Measurements from ENCODE around the gene CITED2.
"Not testable (repeated sequence)": the region's sequence is repeated elsewhere in the genome, so short reads cannot be mapped to it uniquely, and the experiment has no call there.

CITED2 gene

GRCh38 chr6:139371421-139372203 is 2.8 kb downstream of the CITED2 start:
- no peaks in the 10 kb centered on the region for H3K9me3 ChIP-seq (ENCODE audit: control insufficient read depth, low read length)
- H3K4me1 ChIP-seq (ENCODE audit: control insufficient read depth, insufficient read depth, low read length), result peaks cover 35% of the 10 kb centered on the region
- no peaks in the 10 kb centered on the region for H3K27me3 ChIP-seq (replicated peaks; ENCODE audit: control insufficient read depth, insufficient read depth, low read length)
- peak overlapping the region; percentile 98 for H3K9ac ChIP-seq (ENCODE audit: low read length)
- peaks cover 19% of the 10 kb centered on the region for H3K36me3 ChIP-seq (ENCODE audit: control insufficient read depth, insufficient read depth, low read length, severe bottlenecking)
- peak overlapping the region; percentile 91 for H3K4me3 ChIP-seq (ENCODE audit: low read length)
- peak; percentile 36 for DNase-seq (ENCODE audit: low read depth)

- H3K27me3 ChIP-seq (replicated peaks; ENCODE audit: control insufficient read depth, insufficient read depth, low read length), result no peaks in the 10 kb centered on the region
- H3K9ac ChIP-seq (ENCODE audit: low read length), result peak overlapping the region; percentile 98
- peak; percentile 47 for DNase-seq (ENCODE audit: low read depth)
Measured at GRCh38 chr6:139370999-139371345, 3.5 kb downstream of the CITED2 start.

GRCh38 chr6:139370283-139370998 is 4.0 kb downstream of the CITED2 start:
- peak overlapping the region; percentile 91 for H3K4me3 ChIP-seq (ENCODE audit: low read length)
- H3K9me3 ChIP-seq (ENCODE audit: control insufficient read depth, low read length), result no peaks in the 10 kb centered on the region
- H3K9ac ChIP-seq (ENCODE audit: low read length), result peak overlapping the region; percentile 98
- H3K36me3 ChIP-seq (ENCODE audit: control insufficient read depth, insufficient read depth, low read length, severe bottlenecking), result peaks cover 19% of the 10 kb centered on the region
- peak; percentile 76 for DNase-seq (ENCODE audit: low read depth)
- H3K27me3 ChIP-seq (replicated peaks; ENCODE audit: control insufficient read depth, insufficient read depth, low read length), result no peaks in the 10 kb centered on the region
- peaks cover 28% of the 10 kb centered on the region for H3K4me1 ChIP-seq (ENCODE audit: control insufficient read depth, insufficient read depth, low read length)

More at GRCh38 chr6:139370999-139371345, 3.5 kb downstream of the CITED2 start:
- H3K36me3 ChIP-seq (ENCODE audit: control insufficient read depth, insufficient read depth, low read length, severe bottlenecking), result peaks cover 19% of the 10 kb centered on the region
- peaks cover 28% of the 10 kb centered on the region for H3K4me1 ChIP-seq (ENCODE audit: control insufficient read depth, insufficient read depth, low read length)
- no peaks in the 10 kb centered on the region for H3K9me3 ChIP-seq (ENCODE audit: control insufficient read depth, low read length)
- peak overlapping the region; percentile 91 for H3K4me3 ChIP-seq (ENCODE audit: low read length)

GRCh38 chr6:139369568-139370282 is 4.7 kb downstream of the CITED2 start:
- Histone ChIP-seq H3K4me3 (ENCODE audit: low read length) (peak overlapping the region; percentile 91), H3K4me1 (ENCODE audit: control insufficient read depth, insufficient read depth, low read length) (peaks cover 28% of the 10 kb centered on the region), H3K36me3 (ENCODE audit: control insufficient read depth, insufficient read depth, low read length, severe bottlenecking) (peaks cover 19% of the 10 kb centered on the region), H3K9me3 (ENCODE audit: control insufficient read depth, low read length) (no peaks in the 10 kb centered on the region), H3K9ac (ENCODE audit: low read length) (peak overlapping the region; percentile 98), H3K27me3 (replicated peaks; ENCODE audit: control insufficient read depth, insufficient read depth, low read length) (no peaks in the 10 kb centered on the region)
- DNase-seq (ENCODE audit: low read depth), result peak; percentile 87

DNA sequence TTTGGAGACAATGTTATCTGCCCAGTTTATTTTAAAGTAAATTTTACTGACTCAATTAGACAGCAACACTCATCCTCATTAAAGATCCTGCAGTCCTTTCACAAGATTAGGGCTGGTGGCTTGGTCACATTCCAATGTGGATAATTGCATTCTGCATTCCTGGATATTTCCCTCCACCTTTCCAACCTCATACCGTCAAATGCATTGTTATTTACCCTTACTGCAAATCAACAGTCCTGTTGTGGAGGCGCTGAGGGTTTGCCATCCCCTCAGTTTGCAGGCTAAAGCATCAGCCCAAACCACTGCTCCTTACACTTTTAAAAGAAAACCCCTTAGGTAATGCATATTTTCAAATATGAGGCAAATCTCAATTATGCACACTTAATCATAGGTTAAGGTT is 5.4 kb downstream of the CITED2 start:
- H3K27me3 ChIP-seq (replicated peaks; ENCODE audit: control insufficient read depth, insufficient read depth, low read length), result no peaks in the 10 kb centered on the region
- H3K9ac ChIP-seq (ENCODE audit: low read length), result peak overlapping the region; percentile 0
- DNase-seq (ENCODE audit: low read depth), result no peak
- no peak overlapping the region for H3K4me3 ChIP-seq (ENCODE audit: low read length)
- no peaks in the 10 kb centered on the region for H3K9me3 ChIP-seq (ENCODE audit: control insufficient read depth, low read length)
- peaks cover 19% of the 10 kb centered on the region for H3K36me3 ChIP-seq (ENCODE audit: control insufficient read depth, insufficient read depth, low read length, severe bottlenecking)
- H3K4me1 ChIP-seq (ENCODE audit: control insufficient read depth, insufficient read depth, low read length), result peaks cover 28% of the 10 kb centered on the region

DNA sequence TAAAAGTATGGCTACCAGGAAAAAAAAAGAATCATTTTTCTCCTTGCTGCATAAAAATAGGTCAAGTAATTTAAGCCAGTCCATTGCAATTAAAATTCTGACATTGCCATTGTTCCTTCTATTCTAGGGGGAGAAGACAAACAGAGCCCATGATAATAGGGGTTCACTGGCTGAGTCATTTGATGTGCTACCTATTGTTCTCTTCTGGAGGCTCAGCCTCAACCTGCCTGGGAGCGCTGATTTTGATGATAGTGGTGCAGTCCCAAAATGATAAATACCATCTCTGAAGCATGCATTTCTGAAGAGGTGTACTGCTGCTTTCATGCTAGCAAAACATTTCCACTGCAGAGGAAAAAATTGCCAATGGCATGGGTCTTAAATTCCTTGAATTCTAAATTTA is 5.8 kb downstream of the CITED2 start:
- no peak for DNase-seq (ENCODE audit: low read depth)
- no peak overlapping the region for H3K4me3 ChIP-seq (ENCODE audit: low read length)
- no peaks in the 10 kb centered on the region for H3K27me3 ChIP-seq (replicated peaks; ENCODE audit: control insufficient read depth, insufficient read depth, low read length)
- H3K9ac ChIP-seq (ENCODE audit: low read length), result no peak overlapping the region
- peaks cover 19% of the 10 kb centered on the region for H3K36me3 ChIP-seq (ENCODE audit: control insufficient read depth, insufficient read depth, low read length, severe bottlenecking)
- H3K4me1 ChIP-seq (ENCODE audit: control insufficient read depth, insufficient read depth, low read length), result peaks cover 28% of the 10 kb centered on the region
- no peaks in the 10 kb centered on the region for H3K9me3 ChIP-seq (ENCODE audit: control insufficient read depth, low read length)

GRCh38 chr6:139367810-139368351 is 6.6 kb downstream of the CITED2 start:
- H3K36me3 ChIP-seq (ENCODE audit: control insufficient read depth, insufficient read depth, low read length, severe bottlenecking), result peaks cover 17% of the 10 kb centered on the region
- H3K9me3 ChIP-seq (ENCODE audit: control insufficient read depth, low read length), result no peaks in the 10 kb centered on the region
- H3K9ac ChIP-seq (ENCODE audit: low read length), result no peak overlapping the region
- no peak for DNase-seq (ENCODE audit: low read depth)
- H3K27me3 ChIP-seq (replicated peaks; ENCODE audit: control insufficient read depth, insufficient read depth, low read length), result no peaks in the 10 kb centered on the region
- peaks cover 28% of the 10 kb centered on the region for H3K4me1 ChIP-seq (ENCODE audit: control insufficient read depth, insufficient read depth, low read length)
- H3K4me3 ChIP-seq (ENCODE audit: low read length), result no peak overlapping the region

- no peak overlapping the region for H3K4me3 ChIP-seq (ENCODE audit: low read length)
- DNase-seq (ENCODE audit: low read depth), result no peak
- H3K4me1 ChIP-seq (ENCODE audit: control insufficient read depth, insufficient read depth, low read length), result peaks cover 11% of the 10 kb centered on the region
- no peak overlapping the region for H3K9ac ChIP-seq (ENCODE audit: low read length)
- H3K36me3 ChIP-seq (ENCODE audit: control insufficient read depth, insufficient read depth, low read length, severe bottlenecking), result no peaks in the 10 kb centered on the region
- H3K9me3 ChIP-seq (ENCODE audit: control insufficient read depth, low read length), result no peaks in the 10 kb centered on the region
- H3K27me3 ChIP-seq (replicated peaks; ENCODE audit: control insufficient read depth, insufficient read depth, low read length), result no peaks in the 10 kb centered on the region
Measured at GRCh38 chr6:139364982-139365379, 9.5 kb downstream of the CITED2 start.

DNA sequence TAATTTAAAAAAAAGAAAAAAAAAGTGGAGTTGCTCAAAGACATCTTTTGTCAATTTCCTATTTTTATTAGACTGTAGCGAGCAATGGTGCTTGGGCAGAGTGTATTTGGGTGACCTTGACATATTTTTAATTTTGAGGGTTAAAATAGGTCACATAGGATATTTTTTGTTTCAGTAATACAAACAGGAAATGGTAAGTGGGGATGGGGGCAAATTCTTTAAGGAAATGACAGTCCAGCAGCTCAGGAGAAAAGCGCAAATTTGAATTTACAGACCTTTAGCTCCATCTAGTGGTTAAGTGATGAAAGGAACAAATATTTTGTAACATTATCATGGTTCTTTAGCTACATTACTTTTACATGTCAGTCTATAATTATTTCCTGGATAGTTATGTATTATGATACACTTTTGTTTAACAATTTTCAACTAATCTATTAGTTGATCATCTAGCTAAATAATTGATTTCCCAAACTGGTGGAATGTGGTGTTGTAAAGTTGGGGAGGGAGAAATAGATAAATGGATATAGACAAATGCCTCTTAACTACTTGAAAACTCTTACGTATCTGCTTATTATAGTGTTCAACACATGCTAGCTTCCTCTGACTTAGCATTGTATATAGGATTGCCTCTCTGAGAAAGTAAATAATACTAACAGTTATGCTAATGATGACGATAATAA is 10.0 kb downstream of the CITED2 start:
- H3K27me3 ChIP-seq (replicated peaks; ENCODE audit: control insufficient read depth, insufficient read depth, low read length), result no peaks in the 10 kb centered on the region
- DNase-seq (ENCODE audit: low read depth), result peak; percentile 81
- no peaks in the 10 kb centered on the region for H3K36me3 ChIP-seq (ENCODE audit: control insufficient read depth, insufficient read depth, low read length, severe bottlenecking)
- peaks cover 6% of the 10 kb centered on the region for H3K4me1 ChIP-seq (ENCODE audit: control insufficient read depth, insufficient read depth, low read length)
- H3K4me3 ChIP-seq (ENCODE audit: low read length), result no peak overlapping the region
- H3K9me3 ChIP-seq (ENCODE audit: control insufficient read depth, low read length), result no peaks in the 10 kb centered on the region
- H3K9ac ChIP-seq (ENCODE audit: low read length), result no peak overlapping the region

DNA sequence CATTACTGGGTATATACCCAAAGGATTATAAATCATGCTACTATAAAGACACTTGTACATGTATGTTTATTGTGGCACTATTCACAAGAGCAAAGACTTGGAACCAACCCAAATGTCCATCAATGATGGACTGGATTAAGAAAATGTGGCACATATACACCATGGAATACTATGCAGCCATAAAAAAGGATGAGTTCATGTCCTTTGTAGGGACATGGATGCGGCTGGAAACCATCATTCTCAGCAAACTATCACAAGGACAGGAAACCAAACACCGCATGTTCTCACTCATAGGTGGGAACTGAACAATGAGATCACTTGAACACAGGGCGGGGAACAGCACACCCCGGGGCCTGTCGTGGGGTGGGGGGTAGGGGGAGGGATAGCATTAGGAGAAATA is 10.7 kb downstream of the CITED2 start:
- not testable (repeated sequence) for H3K9ac ChIP-seq (ENCODE audit: low read length); H3K4me1 ChIP-seq (ENCODE audit: control insufficient read depth, insufficient read depth, low read length); DNase-seq (ENCODE audit: low read depth); H3K4me3 ChIP-seq (ENCODE audit: low read length); H3K36me3 ChIP-seq (ENCODE audit: control insufficient read depth, insufficient read depth, low read length, severe bottlenecking); H3K9me3 ChIP-seq (ENCODE audit: control insufficient read depth, low read length); H3K27me3 ChIP-seq (replicated peaks; ENCODE audit: control insufficient read depth, insufficient read depth, low read length)
